Measurements from ENCODE around the gene DUS1L.

The DUS1L gene

GRCh38 chr17:82018989-82019689, 46.5 kb downstream of the DUS1L start:
- Histone ChIP-seq H3K79me2 (ENCODE audit: insufficient read depth, low read length) (peaks cover 37% of the 10 kb centered on the region), H3K4me1 (ENCODE audit: insufficient read depth, low read length) (peaks cover 28% of the 10 kb centered on the region), H3K4me3 (ENCODE audit: low read depth in 1 of 2, low read length in 2 of 2) (no peak overlapping the region), H2AFZ (ENCODE audit: low read depth, low read length) (no peak overlapping the region), H4K20me1 (ENCODE audit: insufficient read depth, low read length) (peaks cover 35% of the 10 kb centered on the region), H3K27ac (ENCODE audit: low read length) (no peak overlapping the region), H3K27me3 (ENCODE audit: insufficient read depth, low read length, poor library complexity) (no peaks in the 10 kb centered on the region), H3K9me3 (ENCODE audit: insufficient read depth, low read length, severe bottlenecking) (no peaks in the 10 kb centered on the region), H3K9ac (ENCODE audit: low read depth, low read length) (no peak overlapping the region), H3K4me2 (ENCODE audit: insufficient read depth, low read length) (no peak overlapping the region), H3K36me3 (ENCODE audit: insufficient read depth, low read length) (peaks cover 31% of the 10 kb centered on the region)
- TF ChIP-seq EZH2 (IDR thresholded peaks at IDR 0.05; ENCODE audit: borderline replicate concordance, low read depth, low read length, severe bottlenecking) = no peak
- TF ChIP-seq CTCF (IDR thresholded peaks at IDR 0.05; ENCODE audit: borderline replicate concordance, extremely low read depth, low read length, poor library complexity, severe bottlenecking) = no peak
- ATAC-seq (ENCODE audit: insufficient read depth, low read depth) (no peak), DNase-seq (no peak)

DNA sequence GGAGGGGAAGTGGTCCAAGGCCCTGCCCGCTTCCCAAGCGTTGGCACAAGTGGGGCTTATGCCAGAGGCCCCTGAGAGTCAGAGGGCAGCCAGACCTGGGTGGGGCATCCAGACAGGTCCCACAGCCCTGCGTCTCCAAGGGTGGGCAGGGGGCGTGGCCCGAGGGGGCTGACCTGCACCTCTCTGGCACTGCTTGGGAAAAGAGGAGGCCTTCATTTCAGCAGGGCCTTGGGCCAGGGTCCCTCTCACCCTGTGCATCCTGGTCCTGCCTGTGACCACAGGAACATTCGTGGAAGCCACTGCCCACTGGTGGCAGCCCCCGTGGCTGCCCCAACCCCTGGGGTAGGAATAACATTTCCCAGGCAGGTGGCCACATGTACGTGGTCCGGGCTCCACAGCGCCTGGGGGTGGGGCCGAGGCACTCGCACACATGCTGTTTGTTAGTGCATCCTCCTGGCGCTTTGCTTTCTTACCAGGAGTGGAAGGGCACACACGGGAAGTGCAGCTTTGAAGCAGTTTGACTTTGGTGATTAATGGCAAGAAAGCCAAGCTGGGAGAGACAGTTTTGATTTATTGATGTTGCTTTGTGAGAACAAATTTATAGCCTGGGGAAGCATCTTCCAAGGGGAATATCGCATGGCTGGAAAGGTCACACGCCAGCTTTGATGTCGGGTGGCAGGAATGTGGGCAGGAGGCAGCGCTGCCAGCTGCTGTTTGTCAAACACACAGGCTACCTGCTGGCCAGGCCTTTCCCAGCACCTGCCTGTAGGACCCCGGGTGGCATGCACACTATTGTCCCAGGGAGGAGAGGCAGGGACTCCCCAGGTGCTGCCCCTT, 47.2 kb downstream of the DUS1L start:
- Histone ChIP-seq H3K36me3 (ENCODE audit: insufficient read depth, low read length) (peaks cover 31% of the 10 kb centered on the region), H2AFZ (ENCODE audit: low read depth, low read length) (no peak overlapping the region), H3K79me2 (ENCODE audit: insufficient read depth, low read length) (peaks cover 30% of the 10 kb centered on the region), H4K20me1 (ENCODE audit: insufficient read depth, low read length) (peaks cover 35% of the 10 kb centered on the region), H3K4me1 (ENCODE audit: insufficient read depth, low read length) (peaks cover 22% of the 10 kb centered on the region), H3K27me3 (ENCODE audit: insufficient read depth, low read length, poor library complexity) (no peaks in the 10 kb centered on the region), H3K9me3 (ENCODE audit: insufficient read depth, low read length, severe bottlenecking) (no peaks in the 10 kb centered on the region), H3K27ac (ENCODE audit: low read length) (no peak overlapping the region), H3K9ac (ENCODE audit: low read depth, low read length) (no peak overlapping the region), H3K4me2 (ENCODE audit: insufficient read depth, low read length) (no peak overlapping the region), H3K4me3 (ENCODE audit: low read depth in 1 of 2, low read length in 2 of 2) (no peak overlapping the region)
- no peak for TF ChIP-seq EZH2 (IDR thresholded peaks at IDR 0.05; ENCODE audit: borderline replicate concordance, low read depth, low read length, severe bottlenecking)
- TF ChIP-seq CTCF (IDR thresholded peaks at IDR 0.05; ENCODE audit: borderline replicate concordance, extremely low read depth, low read length, poor library complexity, severe bottlenecking) = no peak
- no peak for DNase-seq
- ATAC-seq (ENCODE audit: insufficient read depth, low read depth) = no peak

- H3K79me2 ChIP-seq (ENCODE audit: insufficient read depth, low read length) = peaks cover 29% of the 10 kb centered on the region
- peaks cover 31% of the 10 kb centered on the region for H3K36me3 ChIP-seq (ENCODE audit: insufficient read depth, low read length)
- H3K9ac ChIP-seq (ENCODE audit: low read depth, low read length) = no peak overlapping the region
- no peak overlapping the region for H2AFZ ChIP-seq (ENCODE audit: low read depth, low read length)
- no peaks in the 10 kb centered on the region for H3K9me3 ChIP-seq (ENCODE audit: insufficient read depth, low read length, severe bottlenecking)
- peaks cover 35% of the 10 kb centered on the region for H4K20me1 ChIP-seq (ENCODE audit: insufficient read depth, low read length)
- DNase-seq = no peak
- H3K27ac ChIP-seq (ENCODE audit: low read length) = no peak overlapping the region
- H3K27me3 ChIP-seq (ENCODE audit: insufficient read depth, low read length, poor library complexity) = no peaks in the 10 kb centered on the region
- peaks cover 22% of the 10 kb centered on the region for H3K4me1 ChIP-seq (ENCODE audit: insufficient read depth, low read length)
- no peak for ATAC-seq (ENCODE audit: insufficient read depth, low read depth)
- TF ChIP-seq EZH2 (IDR thresholded peaks at IDR 0.05; ENCODE audit: borderline replicate concordance, low read depth, low read length, severe bottlenecking) = no peak
- no peak for TF ChIP-seq CTCF (IDR thresholded peaks at IDR 0.05; ENCODE audit: borderline replicate concordance, extremely low read depth, low read length, poor library complexity, severe bottlenecking)
- no peak overlapping the region for H3K4me3 ChIP-seq (ENCODE audit: low read depth in 1 of 2, low read length in 2 of 2)
- no peak overlapping the region for H3K4me2 ChIP-seq (ENCODE audit: insufficient read depth, low read length)
Measured at GRCh38 chr17:82017612-82018151, 47.9 kb downstream of the DUS1L start.

Measured in DND-41 (cell line).